Measurements from ENCODE around the gene SECISBP2L.

- no peak for TF ChIP-seq CTCF (IDR thresholded peaks at IDR 0.05; ENCODE audit: poor library complexity)
- no peak for TF ChIP-seq EZH2 (IDR thresholded peaks at IDR 0.05; ENCODE audit: borderline replicate concordance)
- no peak for TF ChIP-seq EZH2phosphoT487 (IDR thresholded peaks at IDR 0.05; ENCODE audit: low read depth, severe bottlenecking, unreplicated experiment)
Observed at GRCh38 chr15:48964898-48965297, 81.3 kb downstream of the SECISBP2L start.

Measured in hepatocyte (in vitro differentiated cells).